Measurements from ENCODE around the gene CD72.

The CD72 gene

GRCh38 chr9:35618325-35618727 lies at the start of gene CD72:
TSS of gene CD72 (minus strand) at chr9:35618413. CDS start at chr9:35618303, 110 bp downstream.
- TF ChIP-seq CTCF (IDR thresholded peaks at IDR 0.05; ENCODE audit: control insufficient read depth, extremely low read depth, insufficient read depth): no peak
- DNase-seq (ENCODE audit: low read depth): no peak
- H3K4me3 ChIP-seq (ENCODE audit: low read depth, low read length): no peak within 1 kb of the TSS

- no peak for DNase-seq (ENCODE audit: low read depth)
- no peak for TF ChIP-seq CTCF (IDR thresholded peaks at IDR 0.05; ENCODE audit: control insufficient read depth, extremely low read depth, insufficient read depth)
- no peak overlapping the region for H3K4me3 ChIP-seq (ENCODE audit: low read depth, low read length)
These were observed 49.7 kb upstream of the CD72 start for GRCh38 chr9:35667939-35668338.

GRCh38 chr9:35666549-35666948 lies 48.3 kb upstream of the CD72 start:
- no peak for TF ChIP-seq CTCF (IDR thresholded peaks at IDR 0.05; ENCODE audit: control insufficient read depth, extremely low read depth, insufficient read depth)
- DNase-seq (ENCODE audit: low read depth): no peak
- H3K4me3 ChIP-seq (ENCODE audit: low read depth, low read length): no peak overlapping the region

GRCh38 chr9:35666045-35666444 lies 47.8 kb upstream of the CD72 start:
- no peak for TF ChIP-seq CTCF (IDR thresholded peaks at IDR 0.05; ENCODE audit: control insufficient read depth, extremely low read depth, insufficient read depth)

GRCh38 chr9:35665471-35665818 lies 47.2 kb upstream of the CD72 start:
- peak overlapping the region; percentile 83 for H3K4me3 ChIP-seq (ENCODE audit: low read depth, low read length)
- TF ChIP-seq CTCF (IDR thresholded peaks at IDR 0.05; ENCODE audit: control insufficient read depth, extremely low read depth, insufficient read depth): no peak
- DNase-seq (ENCODE audit: low read depth): no peak

More at GRCh38 chr9:35666045-35666444, 47.8 kb upstream of the CD72 start:
- no peak overlapping the region for H3K4me3 ChIP-seq (ENCODE audit: low read depth, low read length)
- DNase-seq (ENCODE audit: low read depth): no peak

GRCh38 chr9:35664531-35665470 lies 46.6 kb upstream of the CD72 start, which contains the start of gene ARHGEF39:
TSS of gene ARHGEF39 (minus strand) at chr9:35665195. CDS start at chr9:35665169, 26 bp downstream.
- peak; percentile 40 for DNase-seq (ENCODE audit: low read depth)
- TF ChIP-seq CTCF (IDR thresholded peaks at IDR 0.05; ENCODE audit: control insufficient read depth, extremely low read depth, insufficient read depth): peak; percentile 57

More at GRCh38 chr9:35664531-35665470, 46.6 kb upstream of the CD72 start, which contains the start of gene ARHGEF39:
- H3K4me3 ChIP-seq (ENCODE audit: low read depth, low read length): peak within 1 kb of the TSS; percentile 83
